WTC11 (cell line): Measurements from ENCODE around the gene CLPTM1L. TPM values are rescaled to one million over a fixed set of nuclear protein-coding genes. Genes with fewer than 3 reads are reported as not detected.

Experiments
- ATAC-seq: fragments of 200-7000 bp; cut with Tn5 transposase; 2 replicates; pipeline ENCODE4 v1.10.0; 2021; ENCODE audit warnings: mild to moderate bottlenecking, moderate library complexity
- CTCF ChIA-PET: fragments of 300-600 bp; sonication (Branson Sonifier 250); formaldehyde crosslinking; loops from one replicate; lab custom pipeline; 2021; ENCODE audit warnings: antibody characterized with exemption; lab: Charles Lee
- POLR2A ChIA-PET: fragments of 350-600 bp; sonication (Branson Sonifier 250); formaldehyde crosslinking; loops from one replicate; lab custom pipeline; 2021; ENCODE audit warnings: antibody characterized with exemption; lab: Charles Lee
- DNase-seq: peaks from one replicate; pipeline ENCODE4 v3.0.0; 2021; ENCODE audit warnings: low spot score
- H3K27ac Mint-ChIP-seq: 2 replicates; pipeline ENCODE4 v1.8.0; 2021; ENCODE audit warnings: mixed read lengths
- H3K27me3 Mint-ChIP-seq: 2 replicates; pipeline ENCODE4 v1.8.0; 2021; ENCODE audit warnings: low read depth, mild to moderate bottlenecking, moderate library complexity, mixed read lengths
- H3K36me3 Mint-ChIP-seq: 2 replicates; pipeline ENCODE4 v1.8.0; 2021; ENCODE audit warnings: mixed read lengths
- H3K4me1 Mint-ChIP-seq: 2 replicates; pipeline ENCODE4 v1.8.0; 2022; ENCODE audit warnings: mixed read lengths
- H3K4me3 Mint-ChIP-seq: 2 replicates; pipeline ENCODE4 v1.8.0; 2021; ENCODE audit warnings: mild to moderate bottlenecking, moderate library complexity, mixed read lengths
- H3K9me3 Mint-ChIP-seq: 2 replicates; pipeline ENCODE4 v1.8.0; 2021; ENCODE audit warnings: mixed read lengths
- ATF1 ChIP-seq: sonication (generic); formaldehyde crosslinking; IDR thresholded peaks from 2 replicates; pipeline ENCODE4 v1.8.1; 2023; ENCODE audit warnings: mild to moderate bottlenecking, moderate library complexity, missing genetic modification reagents
- CBFB ChIP-seq: sonication (generic); formaldehyde crosslinking; IDR thresholded peaks from 2 replicates; pipeline ENCODE4 v1.8.1; 2022; ENCODE audit warnings: mild to moderate bottlenecking, low read depth, missing genetic modification reagents
- CREB1 ChIP-seq: sonication (generic); formaldehyde crosslinking; IDR thresholded peaks from 2 replicates; pipeline ENCODE4 v1.8.0; 2023; ENCODE audit warnings: mild to moderate bottlenecking, missing genetic modification reagents
- CTCF ChIP-seq: fragments of 200-600 bp; IDR thresholded peaks from 2 replicates; pipeline ENCODE4 v1.8.0; 2022; ENCODE audit warnings: antibody characterized with exemption
- FOXK1 ChIP-seq: sonication (generic); formaldehyde crosslinking; IDR thresholded peaks from 2 replicates; pipeline ENCODE4 v1.8.0; 2022; ENCODE audit warnings: mild to moderate bottlenecking, moderate library complexity, missing genetic modification reagents
- GABPB1 ChIP-seq: sonication (generic); formaldehyde crosslinking; IDR thresholded peaks from 2 replicates; pipeline ENCODE4 v1.8.1; 2023; ENCODE audit warnings: mild to moderate bottlenecking, missing genetic modification reagents
- HMGA2 ChIP-seq: fragments of 250-450 bp; sonication (Bioruptor Pico); IDR thresholded peaks from 2 replicates; pipeline ENCODE4 v1.4.0; 2021; ENCODE audit warnings: mild to moderate bottlenecking, moderate library complexity
- JAZF1 ChIP-seq: fragments of 250-450 bp; sonication (Bioruptor Pico); IDR thresholded peaks from 2 replicates; pipeline ENCODE4 v1.9.0; 2021; ENCODE audit warnings: moderate library complexity, mild to moderate bottlenecking, inconsistent platforms
- NR3C1 ChIP-seq: sonication (generic); formaldehyde crosslinking; conservative IDR thresholded peaks from 2 replicates; pipeline ENCODE4 v1.8.1; 2023; ENCODE audit warnings: low read depth, mild to moderate bottlenecking, missing genetic modification reagents
- RELA ChIP-seq: sonication (generic); formaldehyde crosslinking; IDR thresholded peaks from 2 replicates; pipeline ENCODE4 v1.8.1; 2022; ENCODE audit warnings: missing genetic modification reagents, mild to moderate bottlenecking, borderline replicate concordance
- TCF7 ChIP-seq: sonication (generic); formaldehyde crosslinking; IDR thresholded peaks from 2 replicates; pipeline ENCODE4 v1.8.0; 2022; ENCODE audit warnings: mild to moderate bottlenecking, low read depth, missing genetic modification reagents, moderate library complexity
- USF2 ChIP-seq: sonication (generic); formaldehyde crosslinking; IDR thresholded peaks from 2 replicates; pipeline ENCODE4 v1.8.1; 2023; ENCODE audit warnings: mild to moderate bottlenecking, missing genetic modification reagents, moderate library complexity
- ZNF219 ChIP-seq: sonication (generic); formaldehyde crosslinking; IDR thresholded peaks from 2 replicates; pipeline ENCODE4 v1.8.0; 2023; ENCODE audit warnings: missing genetic modification reagents, mild to moderate bottlenecking, borderline replicate concordance
- ZNF423 ChIP-seq: fragments of 250-450 bp; sonication (Bioruptor Pico); IDR thresholded peaks from 2 replicates; pipeline ENCODE4 v2.1.2; 2022; ENCODE audit warnings: mild to moderate bottlenecking, moderate library complexity
- ZNF532 ChIP-seq: fragments of 250-450 bp; sonication (Bioruptor Pico); IDR thresholded peaks from 2 replicates; pipeline ENCODE4 v1.9.0; 2021; ENCODE audit warnings: mild to moderate bottlenecking, borderline replicate concordance
- ZNF671 ChIP-seq: fragments of 250-450 bp; sonication (Bioruptor Pico); IDR thresholded peaks from 2 replicates; pipeline ENCODE4 v1.8.0; 2021; ENCODE audit warnings: mild to moderate bottlenecking
- ZSCAN18 ChIP-seq: fragments of 250-450 bp; sonication (Bioruptor Pico); IDR thresholded peaks from 2 replicates; pipeline ENCODE4 v2.1.2; 2022; ENCODE audit warnings: mild to moderate bottlenecking, moderate library complexity
- total RNA-seq: library from RNA; stranded (reverse); gene quantifications from 3 replicates; pipeline ENCODE4 v1.2.3, GENCODE V29; 2021
- TF ChIP-seq, protein P1 (sequence below): sonication (generic); formaldehyde crosslinking; IDR thresholded peaks from 2 replicates; pipeline ENCODE4 v1.8.0; 2023; ENCODE audit warnings: mild to moderate bottlenecking, missing genetic modification reagents
- TF ChIP-seq, protein P2 (sequence below): sonication (generic); formaldehyde crosslinking; IDR thresholded peaks from 2 replicates; pipeline ENCODE4 v1.8.0; 2022; ENCODE audit warnings: mild to moderate bottlenecking, missing genetic modification reagents

CLPTM1L gene
- total RNA-seq, 1 experiment from 2014 or later: 92.8 TPM

- Mint-ChIP-seq H3K36me3 (peaks cover 43% of the 10 kb centered on the region), H3K27ac (no peak overlapping the region), H3K4me1 (peaks cover 27% of the 10 kb centered on the region), H3K27me3 (no peaks in the 10 kb centered on the region), H3K9me3 (no peaks in the 10 kb centered on the region), H3K4me3 (no peak overlapping the region)
- TF ChIP-seq HMGA2 (CRISPR knock-in tag): no peak
- no peak for TF ChIP-seq TCF7
- TF ChIP-seq, protein P1, sequence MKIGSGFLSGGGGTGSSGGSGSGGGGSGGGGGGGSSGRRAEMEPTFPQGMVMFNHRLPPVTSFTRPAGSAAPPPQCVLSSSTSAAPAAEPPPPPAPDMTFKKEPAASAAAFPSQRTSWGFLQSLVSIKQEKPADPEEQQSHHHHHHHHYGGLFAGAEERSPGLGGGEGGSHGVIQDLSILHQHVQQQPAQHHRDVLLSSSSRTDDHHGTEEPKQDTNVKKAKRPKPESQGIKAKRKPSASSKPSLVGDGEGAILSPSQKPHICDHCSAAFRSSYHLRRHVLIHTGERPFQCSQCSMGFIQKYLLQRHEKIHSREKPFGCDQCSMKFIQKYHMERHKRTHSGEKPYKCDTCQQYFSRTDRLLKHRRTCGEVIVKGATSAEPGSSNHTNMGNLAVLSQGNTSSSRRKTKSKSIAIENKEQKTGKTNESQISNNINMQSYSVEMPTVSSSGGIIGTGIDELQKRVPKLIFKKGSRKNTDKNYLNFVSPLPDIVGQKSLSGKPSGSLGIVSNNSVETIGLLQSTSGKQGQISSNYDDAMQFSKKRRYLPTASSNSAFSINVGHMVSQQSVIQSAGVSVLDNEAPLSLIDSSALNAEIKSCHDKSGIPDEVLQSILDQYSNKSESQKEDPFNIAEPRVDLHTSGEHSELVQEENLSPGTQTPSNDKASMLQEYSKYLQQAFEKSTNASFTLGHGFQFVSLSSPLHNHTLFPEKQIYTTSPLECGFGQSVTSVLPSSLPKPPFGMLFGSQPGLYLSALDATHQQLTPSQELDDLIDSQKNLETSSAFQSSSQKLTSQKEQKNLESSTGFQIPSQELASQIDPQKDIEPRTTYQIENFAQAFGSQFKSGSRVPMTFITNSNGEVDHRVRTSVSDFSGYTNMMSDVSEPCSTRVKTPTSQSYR: no peak
- TF ChIP-seq ZNF671 (CRISPR knock-in tag): no peak
- no peak for TF ChIP-seq CREB1 (CRISPR knock-in tag)
- TF ChIP-seq ZNF423 (CRISPR knock-in tag): no peak
- TF ChIP-seq ZNF219: no peak
- TF ChIP-seq ATF1: no peak
- TF ChIP-seq, protein P2, sequence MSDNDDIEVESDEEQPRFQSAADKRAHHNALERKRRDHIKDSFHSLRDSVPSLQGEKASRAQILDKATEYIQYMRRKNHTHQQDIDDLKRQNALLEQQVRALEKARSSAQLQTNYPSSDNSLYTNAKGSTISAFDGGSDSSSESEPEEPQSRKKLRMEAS (CRISPR knock-in tag): no peak
- no peak for TF ChIP-seq CTCF
- TF ChIP-seq FOXK1 (CRISPR knock-in tag): no peak
- TF ChIP-seq NR3C1 (CRISPR knock-in tag): no peak
- no peak for TF ChIP-seq ZSCAN18
- TF ChIP-seq GABPB1 (CRISPR knock-in tag): no peak
- TF ChIP-seq RELA (CRISPR knock-in tag): no peak
- TF ChIP-seq JAZF1 (CRISPR knock-in tag): no peak
- TF ChIP-seq CBFB (CRISPR knock-in tag): no peak
- ATAC-seq (no peak), DNase-seq (no peak)
- ChIA-PET CTCF (interaction anchor here (1.1 kb wide), 1 partner anchor 61 kb away, joined by 3 read pairs; no protein-coding TSS in a partner anchor), POLR2A (interaction anchor here (0.6 to 0.7 kb wide), 2 partner anchors 66 to 308 kb away, joined by 3 read pairs; no protein-coding TSS in a partner anchor)
Observed at GRCh38 chr5:1319436-1320256, 25.3 kb downstream of the CLPTM1L start.

DNA sequence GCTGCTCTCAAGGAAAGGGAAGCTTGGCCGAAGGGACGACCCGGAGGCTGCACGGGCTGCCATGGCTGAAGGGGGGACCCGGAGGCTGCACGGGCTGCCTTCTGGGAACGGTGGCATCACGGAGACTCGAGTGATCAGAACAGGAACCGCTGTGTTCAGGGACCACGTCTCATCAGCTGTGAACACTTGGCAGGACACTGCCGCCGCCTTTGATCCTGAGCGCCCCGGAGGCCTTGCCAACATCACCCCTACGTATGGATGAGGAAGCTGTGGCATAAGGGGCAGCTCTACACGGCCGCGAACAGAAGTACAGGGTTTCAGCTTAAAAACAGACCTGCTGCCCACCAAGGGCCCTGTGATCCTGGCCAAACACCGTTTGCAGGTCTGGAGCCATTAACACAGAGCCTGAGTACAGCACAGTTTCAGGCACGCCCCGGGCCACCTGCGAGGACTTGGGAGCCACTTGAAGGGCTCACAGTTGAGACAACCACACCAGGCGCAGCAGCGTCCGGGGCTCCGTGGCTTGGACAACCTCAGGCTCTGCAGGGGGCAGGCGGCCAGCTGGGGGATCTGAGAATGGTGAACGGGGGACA is 26.1 kb downstream of the CLPTM1L start:
- Mint-ChIP-seq H3K36me3 (peaks cover 34% of the 10 kb centered on the region), H3K4me1 (peaks cover 30% of the 10 kb centered on the region), H3K27ac (0 out of 2 replicates have a peak overlapping the region, but pooled peaks have one; percentile 45), H3K4me3 (no peak overlapping the region), H3K9me3 (no peaks in the 10 kb centered on the region), H3K27me3 (no peaks in the 10 kb centered on the region)
- ChIA-PET CTCF (interaction anchor here (1.1 kb wide), 1 partner anchor 61 kb away, joined by 3 read pairs; no protein-coding TSS in a partner anchor), POLR2A (interaction anchor here (0.6 to 0.7 kb wide), 2 partner anchors 65 to 274 kb away, joined by 3 to 5 read pairs; no protein-coding TSS in a partner anchor)
- DNase-seq (no peak), ATAC-seq (no peak)
- TF ChIP-seq ZNF532 (CRISPR knock-in tag) (no peak), USF2 (CRISPR knock-in tag) (no peak)
